ENCODE results near the gene ADGRB2. TPM values are rescaled to one million over a fixed set of nuclear protein-coding genes. Genes with fewer than 3 reads are reported as not detected.

ADGRB2 gene
- polyA plus RNA-seq, 3 donors, result not detected

- no peak for TF ChIP-seq CTCF (IDR thresholded peaks at IDR 0.05)
- Mint-ChIP-seq H3K27ac (no peak overlapping the region), H3K9me3 (no peaks in the 10 kb centered on the region), H3K27me3 (ENCODE audit: low read depth in 3 of 3) (peaks cover 2 to 14% (median 8%) of the 10 kb centered on the region in 3 donors), H3K4me1 (no peaks in the 10 kb centered on the region), H3K36me3 (no peaks in the 10 kb centered on the region), H3K4me3 (no peak overlapping the region)
- Histone ChIP-seq H2AFZ (ENCODE audit: insufficient read depth, low read depth, low read length, poor library complexity, severe bottlenecking) (no peak overlapping the region), H3K36me3 (replicated peaks in 1 of 2; ENCODE audit: control insufficient read depth in 1 of 2, insufficient read depth in 2 of 2, low read length in 2 of 2) (no peaks in the 10 kb centered on the region), H3K4me3 (replicated peaks in 1 of 3; ENCODE audit: low read depth in 2 of 3, low read length in 3 of 3) (no peak overlapping the region), H3K27me3 (ENCODE audit: control insufficient read depth in 2 of 2, insufficient read depth in 2 of 2, low read length in 2 of 2) (no peaks in the 10 kb centered on the region), H4K20me1 (ENCODE audit: insufficient read depth, low read length) (no peaks in the 10 kb centered on the region), H3K4me2 (replicated peaks; ENCODE audit: extremely low read depth, low read length, poor library complexity, severe bottlenecking) (no peak overlapping the region), H3K79me2 (ENCODE audit: insufficient read depth, low read length) (no peaks in the 10 kb centered on the region), H3K9ac (ENCODE audit: insufficient read depth, low read length, poor library complexity, severe bottlenecking) (no peak overlapping the region), H3K9me3 (replicated peaks in 1 of 2; ENCODE audit: control insufficient read depth in 1 of 2, insufficient read depth in 1 of 2, low read length in 2 of 2) (no peaks in the 10 kb centered on the region), H3K4me1 (ENCODE audit: control insufficient read depth in 1 of 2, insufficient read depth in 2 of 2, low read length in 2 of 2) (no peaks in the 10 kb centered on the region), H3K27ac (ENCODE audit: low read depth in 1 of 2, low read length in 2 of 2) (no peak overlapping the region)
- 100% methylated on average over 4 of the region's 4 CpGs for WGBS (ENCODE audit: insufficient coverage)
- intact Hi-C loops (cut with micrococcal nuclease), result no loop called here
- no peak for DNase-seq
Observed at GRCh38 chr1:31678681-31679080, 85.5 kb downstream of the ADGRB2 start.

- H3K27ac Mint-ChIP-seq, result peak overlapping the region in 1 of 7 donors; percentile 31
- no peak for TF ChIP-seq CTCF (IDR thresholded peaks at IDR 0.05)
- no peaks in the 10 kb centered on the region for H3K36me3 Mint-ChIP-seq
- no peak for DNase-seq
- no peak overlapping the region for H3K4me3 Mint-ChIP-seq
- H3K9me3 Mint-ChIP-seq, result no peaks in the 10 kb centered on the region
- no peaks in the 10 kb centered on the region for H3K4me1 Mint-ChIP-seq
- Histone ChIP-seq H3K9me3 (replicated peaks in 1 of 2; ENCODE audit: control insufficient read depth in 1 of 2, insufficient read depth in 1 of 2, low read length in 2 of 2) (no peaks in the 10 kb centered on the region), H3K4me2 (replicated peaks; ENCODE audit: extremely low read depth, low read length, poor library complexity, severe bottlenecking) (no peak overlapping the region), H4K20me1 (ENCODE audit: insufficient read depth, low read length) (no peaks in the 10 kb centered on the region), H3K4me1 (ENCODE audit: control insufficient read depth in 1 of 2, insufficient read depth in 2 of 2, low read length in 2 of 2) (no peaks in the 10 kb centered on the region), H3K27me3 (ENCODE audit: control insufficient read depth in 2 of 2, insufficient read depth in 2 of 2, low read length in 2 of 2) (no peaks in the 10 kb centered on the region), H3K79me2 (ENCODE audit: insufficient read depth, low read length) (no peaks in the 10 kb centered on the region), H3K4me3 (replicated peaks in 1 of 3; ENCODE audit: low read depth in 2 of 3, low read length in 3 of 3) (no peak overlapping the region), H3K9ac (ENCODE audit: insufficient read depth, low read length, poor library complexity, severe bottlenecking) (no peak overlapping the region), H3K36me3 (replicated peaks in 1 of 2; ENCODE audit: control insufficient read depth in 1 of 2, insufficient read depth in 2 of 2, low read length in 2 of 2) (no peaks in the 10 kb centered on the region), H3K27ac (ENCODE audit: low read depth in 1 of 2, low read length in 2 of 2) (no peak overlapping the region), H2AFZ (ENCODE audit: insufficient read depth, low read depth, low read length, poor library complexity, severe bottlenecking) (no peak overlapping the region)
- WGBS (ENCODE audit: insufficient coverage), result 71% methylated on average over 5 of the region's 6 CpGs
- H3K27me3 Mint-ChIP-seq (ENCODE audit: low read depth in 3 of 3), result peaks cover 2 to 10% (median 8%) of the 10 kb centered on the region in 3 donors
- intact Hi-C loops (cut with micrococcal nuclease), result no loop called here
Observed at GRCh38 chr1:31677949-31678348, 86.2 kb downstream of the ADGRB2 start.

Data from CD14-positive monocyte (primary cell).